ENCODE results near the gene RIPK4. TPM values are rescaled to one million over a fixed set of nuclear protein-coding genes. Genes with fewer than 3 reads are reported as not detected.
A peak's percentile ranks its signal among the peaks of the same experiment; 100 is the strongest.
"Not testable (repeated sequence)": the region's sequence is repeated elsewhere in the genome, so short reads cannot be mapped to it uniquely, and the experiment has no call there.

RIPK4 gene
- total RNA-seq, 3 donors from 2014 or later, result 5.1 to 14.8 (median 10.2) TPM

DNA sequence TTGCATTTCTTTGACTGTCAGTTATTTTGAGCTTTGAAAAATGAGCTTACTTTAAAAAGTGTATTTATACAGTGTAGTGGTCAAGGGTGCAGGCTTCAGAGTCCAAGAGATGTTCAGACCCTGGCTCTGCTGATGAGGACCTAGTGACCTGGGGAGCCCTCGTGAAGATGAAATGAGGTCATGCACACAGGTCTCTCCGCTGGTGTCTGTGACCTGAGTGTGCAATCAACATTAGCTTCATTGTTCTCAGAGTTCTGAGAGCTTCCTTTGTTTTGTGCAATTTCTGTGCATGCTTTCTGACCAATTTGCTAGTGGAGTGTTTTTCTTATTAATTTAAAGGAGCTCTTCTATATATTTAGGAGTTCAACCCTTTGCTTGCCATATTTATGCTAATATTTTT, 71.3 kb downstream of the RIPK4 start:
- TF ChIP-seq, protein P1, sequence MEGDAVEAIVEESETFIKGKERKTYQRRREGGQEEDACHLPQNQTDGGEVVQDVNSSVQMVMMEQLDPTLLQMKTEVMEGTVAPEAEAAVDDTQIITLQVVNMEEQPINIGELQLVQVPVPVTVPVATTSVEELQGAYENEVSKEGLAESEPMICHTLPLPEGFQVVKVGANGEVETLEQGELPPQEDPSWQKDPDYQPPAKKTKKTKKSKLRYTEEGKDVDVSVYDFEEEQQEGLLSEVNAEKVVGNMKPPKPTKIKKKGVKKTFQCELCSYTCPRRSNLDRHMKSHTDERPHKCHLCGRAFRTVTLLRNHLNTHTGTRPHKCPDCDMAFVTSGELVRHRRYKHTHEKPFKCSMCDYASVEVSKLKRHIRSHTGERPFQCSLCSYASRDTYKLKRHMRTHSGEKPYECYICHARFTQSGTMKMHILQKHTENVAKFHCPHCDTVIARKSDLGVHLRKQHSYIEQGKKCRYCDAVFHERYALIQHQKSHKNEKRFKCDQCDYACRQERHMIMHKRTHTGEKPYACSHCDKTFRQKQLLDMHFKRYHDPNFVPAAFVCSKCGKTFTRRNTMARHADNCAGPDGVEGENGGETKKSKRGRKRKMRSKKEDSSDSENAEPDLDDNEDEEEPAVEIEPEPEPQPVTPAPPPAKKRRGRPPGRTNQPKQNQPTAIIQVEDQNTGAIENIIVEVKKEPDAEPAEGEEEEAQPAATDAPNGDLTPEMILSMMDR (IDR thresholded peaks at IDR 0.05), result no peak
- no peak for DNase-seq

DNA sequence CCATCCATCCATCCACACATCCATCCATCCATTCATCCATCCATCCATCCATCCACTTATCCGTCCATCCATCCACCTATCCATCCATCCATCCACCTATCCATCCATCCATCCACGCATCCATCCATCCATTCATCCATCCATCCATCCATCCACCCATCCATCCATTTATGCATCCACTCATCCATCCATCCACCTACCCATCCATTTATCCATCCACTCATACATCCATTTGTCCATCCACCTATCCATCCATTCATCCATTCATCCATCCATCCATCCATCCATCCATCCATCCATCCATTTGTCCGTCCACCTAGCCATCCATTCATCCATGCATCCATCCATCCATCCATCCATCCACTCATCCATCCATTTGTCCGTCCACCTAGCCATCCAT, 72.8 kb downstream of the RIPK4 start:
- ATAC-seq; H3K9me3 ChIP-seq; H3K4me3 ChIP-seq; H3K4me1 ChIP-seq (ENCODE audit: low read depth); DNase-seq; H3K36me3 ChIP-seq (ENCODE audit: low read depth); intact Hi-C loops (cut with DNase I, micrococcal nuclease): not testable (repeated sequence)

More for the DNA sequence above, 71.3 kb downstream of the RIPK4 start:
- H3K4me1 ChIP-seq (ENCODE audit: low read depth), result no peaks in the 10 kb centered on the region
- ATAC-seq, result no peak
- no peaks in the 10 kb centered on the region for H3K36me3 ChIP-seq (ENCODE audit: low read depth)
- H3K9me3 ChIP-seq, result no peaks in the 10 kb centered on the region
- intact Hi-C loops (cut with DNase I, micrococcal nuclease), result no loop called here
- H3K4me3 ChIP-seq, result no peak overlapping the region

DNA sequence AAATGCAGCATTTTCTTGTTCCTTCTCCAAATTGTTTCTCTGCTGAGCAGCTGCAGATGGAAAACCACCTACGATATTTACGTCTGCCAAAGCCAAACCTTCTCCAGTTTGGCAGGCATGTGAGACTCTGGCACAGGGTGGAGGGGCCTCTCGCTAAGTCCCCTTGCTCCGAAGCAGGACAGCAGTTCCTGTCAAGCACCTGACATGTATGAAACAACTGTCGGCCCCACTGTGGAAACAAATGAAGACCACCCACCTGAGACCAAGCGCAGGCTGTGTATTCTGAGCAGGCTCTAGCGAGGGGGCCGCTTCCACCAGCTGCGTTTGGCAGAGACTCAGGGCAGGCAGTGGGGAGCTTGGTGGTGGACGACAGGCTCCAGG, 74.7 kb downstream of the RIPK4 start:
- ATAC-seq, result no peak
- intact Hi-C loops (cut with DNase I, micrococcal nuclease), result no loop called here
- H3K36me3 ChIP-seq (ENCODE audit: low read depth), result no peaks in the 10 kb centered on the region
- peak in 1 of 3 donors; percentile 13 for DNase-seq
- H3K4me1 ChIP-seq (ENCODE audit: low read depth), result no peaks in the 10 kb centered on the region
- TF ChIP-seq, protein P1 (IDR thresholded peaks at IDR 0.05), result no peak
- H3K9me3 ChIP-seq, result no peaks in the 10 kb centered on the region
- no peak overlapping the region for H3K4me3 ChIP-seq

DNA sequence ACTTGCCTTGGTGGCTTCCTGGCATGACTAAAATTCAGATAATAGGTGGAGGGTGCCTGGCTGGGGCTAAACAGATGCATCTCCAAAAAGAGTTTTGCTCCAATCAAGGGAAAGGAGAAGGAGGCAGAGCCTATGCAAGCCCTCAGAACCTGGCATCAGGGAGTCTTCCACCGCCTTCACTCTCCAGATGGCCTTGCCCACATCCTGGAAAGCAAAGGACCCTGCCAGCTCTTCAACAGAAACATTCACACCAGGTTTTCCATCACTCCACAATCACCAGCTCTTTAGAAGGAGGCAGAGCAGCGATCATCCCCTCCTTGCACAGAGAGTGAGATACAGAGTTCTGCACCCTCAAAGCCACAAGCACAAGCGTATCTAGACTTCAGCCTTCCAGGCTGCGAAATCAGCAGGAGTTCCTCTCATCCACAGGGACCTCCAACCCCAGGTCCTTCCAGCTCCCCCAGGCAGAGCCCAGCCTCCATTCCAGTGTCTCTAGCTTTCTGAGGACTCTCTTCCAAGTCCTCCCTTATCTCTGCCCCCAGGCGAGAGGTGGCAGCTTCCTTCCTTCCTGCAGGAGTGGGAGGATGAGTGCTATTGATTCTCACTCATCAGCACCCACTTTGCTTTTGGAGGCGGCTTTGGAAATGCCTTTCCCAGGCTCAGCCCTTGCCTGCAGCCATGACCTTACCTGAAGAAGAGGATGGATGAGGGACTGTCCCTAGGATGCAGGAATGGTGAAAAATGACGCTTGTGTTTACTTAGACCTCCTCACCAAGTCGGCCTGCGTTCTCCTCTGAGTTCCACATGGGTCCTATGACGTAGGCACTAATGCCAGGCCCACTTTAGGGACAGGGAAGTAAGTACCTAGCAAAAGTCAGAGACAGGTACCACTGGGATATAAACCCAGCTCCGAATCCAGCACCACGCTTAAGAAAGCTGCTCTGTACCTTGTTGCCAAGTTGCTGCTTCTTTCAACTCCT, 75.4 kb downstream of the RIPK4 start:
- intact Hi-C loops (cut with DNase I, micrococcal nuclease), result no loop called here
- Histone ChIP-seq H3K36me3 (ENCODE audit: low read depth) (no peaks in the 10 kb centered on the region), H3K4me1 (ENCODE audit: low read depth) (no peaks in the 10 kb centered on the region), H3K9me3 (no peaks in the 10 kb centered on the region), H3K4me3 (no peak overlapping the region)
- TF ChIP-seq, protein P1 (IDR thresholded peaks at IDR 0.05), result no peak
- ATAC-seq (no peak), DNase-seq (peak in 1 of 3 donors; percentile 7)

Small RNA genes within 50 kb of the gene (microRNA-seq; reads per million reads assigned to microRNA genes)
- gene MIR6814, result not detected

Other genes starting within 250 kb of the RIPK4 start
- gene PRDM15, start 112.3 kb upstream of the RIPK4 start, total RNA-seq, result 10 to 100 TPM in 1 of 3 donors, 1 to 10 TPM in 2; 7.4 to 10.3 (median 8.3) TPM
- 10 to 100 TPM in 2 of 3 donors, 1 to 10 TPM in 1; 9.4 to 29.1 (median 17.8) TPM for gene C2CD2, start 187.0 kb upstream of the RIPK4 start, total RNA-seq
- 10 to 100 TPM; 11.8 to 18.9 (median 14.6) TPM for gene ZBTB21, start 243.3 kb upstream of the RIPK4 start, total RNA-seq

Measured in mucosa of descending colon (tissue), 3 donors.